ENCODE data around the gene FAM200A.

DNA sequence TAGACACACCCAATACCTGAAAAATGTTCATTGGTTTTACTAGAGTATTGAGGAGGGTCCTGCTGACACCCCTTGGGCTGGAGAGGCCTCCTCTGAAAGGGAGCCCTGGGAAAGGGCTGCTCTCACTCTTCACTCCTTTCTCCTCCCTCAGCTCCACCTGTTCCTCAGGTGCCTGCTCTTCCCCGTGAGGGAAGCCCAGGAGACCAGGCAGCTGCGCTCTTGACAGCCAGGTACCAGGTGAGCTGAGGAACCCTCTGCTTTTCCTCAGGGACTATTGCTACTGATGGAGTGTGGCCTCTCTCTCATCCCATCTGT lies 9.8 kb upstream of the FAM200A start:
- no peak for TF ChIP-seq POLR2A (IDR thresholded peaks at IDR 0.05)
- TF ChIP-seq, protein P1, sequence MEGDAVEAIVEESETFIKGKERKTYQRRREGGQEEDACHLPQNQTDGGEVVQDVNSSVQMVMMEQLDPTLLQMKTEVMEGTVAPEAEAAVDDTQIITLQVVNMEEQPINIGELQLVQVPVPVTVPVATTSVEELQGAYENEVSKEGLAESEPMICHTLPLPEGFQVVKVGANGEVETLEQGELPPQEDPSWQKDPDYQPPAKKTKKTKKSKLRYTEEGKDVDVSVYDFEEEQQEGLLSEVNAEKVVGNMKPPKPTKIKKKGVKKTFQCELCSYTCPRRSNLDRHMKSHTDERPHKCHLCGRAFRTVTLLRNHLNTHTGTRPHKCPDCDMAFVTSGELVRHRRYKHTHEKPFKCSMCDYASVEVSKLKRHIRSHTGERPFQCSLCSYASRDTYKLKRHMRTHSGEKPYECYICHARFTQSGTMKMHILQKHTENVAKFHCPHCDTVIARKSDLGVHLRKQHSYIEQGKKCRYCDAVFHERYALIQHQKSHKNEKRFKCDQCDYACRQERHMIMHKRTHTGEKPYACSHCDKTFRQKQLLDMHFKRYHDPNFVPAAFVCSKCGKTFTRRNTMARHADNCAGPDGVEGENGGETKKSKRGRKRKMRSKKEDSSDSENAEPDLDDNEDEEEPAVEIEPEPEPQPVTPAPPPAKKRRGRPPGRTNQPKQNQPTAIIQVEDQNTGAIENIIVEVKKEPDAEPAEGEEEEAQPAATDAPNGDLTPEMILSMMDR (IDR thresholded peaks at IDR 0.05): no peak

Data from lower leg skin (tissue), 3 donors.